ENCODE measurements around the gene BTBD8.

DNA sequence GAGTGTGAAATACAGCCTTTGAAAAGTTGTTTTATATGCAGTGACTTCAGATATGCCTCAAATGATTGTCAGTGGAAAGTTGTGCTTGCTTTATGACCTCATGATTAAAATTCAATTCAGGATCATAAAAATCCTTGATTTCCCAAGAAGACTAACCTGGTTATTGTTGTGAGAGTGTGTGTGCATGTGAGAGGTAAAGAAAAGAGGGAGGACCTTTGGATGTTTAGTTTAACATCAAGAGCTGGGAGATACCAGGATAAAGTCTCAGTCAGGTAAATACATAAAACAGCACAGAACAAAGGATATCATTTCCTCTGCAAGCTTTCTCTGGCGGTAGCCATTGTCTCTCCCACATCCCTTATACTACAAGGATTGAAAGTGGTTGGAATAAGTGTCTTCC, 14.4 kb downstream of the BTBD8 start:
- TF ChIP-seq, protein P1, sequence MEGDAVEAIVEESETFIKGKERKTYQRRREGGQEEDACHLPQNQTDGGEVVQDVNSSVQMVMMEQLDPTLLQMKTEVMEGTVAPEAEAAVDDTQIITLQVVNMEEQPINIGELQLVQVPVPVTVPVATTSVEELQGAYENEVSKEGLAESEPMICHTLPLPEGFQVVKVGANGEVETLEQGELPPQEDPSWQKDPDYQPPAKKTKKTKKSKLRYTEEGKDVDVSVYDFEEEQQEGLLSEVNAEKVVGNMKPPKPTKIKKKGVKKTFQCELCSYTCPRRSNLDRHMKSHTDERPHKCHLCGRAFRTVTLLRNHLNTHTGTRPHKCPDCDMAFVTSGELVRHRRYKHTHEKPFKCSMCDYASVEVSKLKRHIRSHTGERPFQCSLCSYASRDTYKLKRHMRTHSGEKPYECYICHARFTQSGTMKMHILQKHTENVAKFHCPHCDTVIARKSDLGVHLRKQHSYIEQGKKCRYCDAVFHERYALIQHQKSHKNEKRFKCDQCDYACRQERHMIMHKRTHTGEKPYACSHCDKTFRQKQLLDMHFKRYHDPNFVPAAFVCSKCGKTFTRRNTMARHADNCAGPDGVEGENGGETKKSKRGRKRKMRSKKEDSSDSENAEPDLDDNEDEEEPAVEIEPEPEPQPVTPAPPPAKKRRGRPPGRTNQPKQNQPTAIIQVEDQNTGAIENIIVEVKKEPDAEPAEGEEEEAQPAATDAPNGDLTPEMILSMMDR (IDR thresholded peaks at IDR 0.05; ENCODE audit: low read length), result no peak
- no peak for TF ChIP-seq EZH2 (IDR thresholded peaks at IDR 0.05; ENCODE audit: borderline replicate concordance, low read length)
